ENCODE results near the gene RNF113B. TPM values are rescaled to one million over a fixed set of nuclear protein-coding genes. Genes with fewer than 3 reads are reported as not detected.

RNF113B gene
- total RNA-seq, 1 donor: not detected

DNA sequence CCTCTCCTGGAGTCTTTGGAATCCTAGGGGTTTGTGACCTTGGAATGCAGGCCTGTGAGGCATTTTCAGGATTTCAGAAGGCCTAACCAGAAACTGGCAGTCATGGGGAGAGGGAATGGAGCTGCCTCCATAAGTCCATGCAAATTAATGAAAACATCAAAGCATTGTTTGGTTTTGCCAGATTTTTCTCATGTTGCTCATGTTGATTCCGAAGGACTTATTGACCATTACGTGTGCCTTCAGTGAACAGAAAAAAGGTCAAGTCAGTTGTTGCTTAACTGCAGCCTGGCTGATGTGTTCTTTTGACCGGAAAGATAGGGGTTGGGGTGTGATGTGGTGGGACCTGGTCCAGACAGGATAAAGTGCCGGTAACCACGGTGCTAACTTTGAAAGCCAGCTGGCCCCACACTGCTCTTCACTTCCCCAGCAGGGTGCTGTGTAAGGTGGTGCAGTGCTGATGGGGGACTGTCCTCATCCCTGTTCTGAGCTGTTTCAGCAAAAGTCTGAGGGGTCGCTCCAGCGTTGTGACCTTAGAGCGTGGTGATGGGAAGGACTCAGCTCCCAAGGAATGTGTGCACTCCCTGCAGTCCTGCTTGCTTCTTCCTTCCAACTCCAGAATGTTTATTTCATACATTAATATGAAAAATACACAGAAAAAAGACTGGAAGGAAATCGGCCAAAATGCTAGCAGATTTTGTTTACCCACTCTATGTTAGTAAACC lies 3.5 kb downstream of the RNF113B start:
- H3K4me3 ChIP-seq (ENCODE audit: low read depth, low read length): no peak overlapping the region
- DNase-seq (ENCODE audit: low read depth): peak; percentile 90
- TF ChIP-seq, protein P1, sequence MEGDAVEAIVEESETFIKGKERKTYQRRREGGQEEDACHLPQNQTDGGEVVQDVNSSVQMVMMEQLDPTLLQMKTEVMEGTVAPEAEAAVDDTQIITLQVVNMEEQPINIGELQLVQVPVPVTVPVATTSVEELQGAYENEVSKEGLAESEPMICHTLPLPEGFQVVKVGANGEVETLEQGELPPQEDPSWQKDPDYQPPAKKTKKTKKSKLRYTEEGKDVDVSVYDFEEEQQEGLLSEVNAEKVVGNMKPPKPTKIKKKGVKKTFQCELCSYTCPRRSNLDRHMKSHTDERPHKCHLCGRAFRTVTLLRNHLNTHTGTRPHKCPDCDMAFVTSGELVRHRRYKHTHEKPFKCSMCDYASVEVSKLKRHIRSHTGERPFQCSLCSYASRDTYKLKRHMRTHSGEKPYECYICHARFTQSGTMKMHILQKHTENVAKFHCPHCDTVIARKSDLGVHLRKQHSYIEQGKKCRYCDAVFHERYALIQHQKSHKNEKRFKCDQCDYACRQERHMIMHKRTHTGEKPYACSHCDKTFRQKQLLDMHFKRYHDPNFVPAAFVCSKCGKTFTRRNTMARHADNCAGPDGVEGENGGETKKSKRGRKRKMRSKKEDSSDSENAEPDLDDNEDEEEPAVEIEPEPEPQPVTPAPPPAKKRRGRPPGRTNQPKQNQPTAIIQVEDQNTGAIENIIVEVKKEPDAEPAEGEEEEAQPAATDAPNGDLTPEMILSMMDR (IDR thresholded peaks at IDR 0.05; ENCODE audit: insufficient read depth, low read length): no peak

DNA sequence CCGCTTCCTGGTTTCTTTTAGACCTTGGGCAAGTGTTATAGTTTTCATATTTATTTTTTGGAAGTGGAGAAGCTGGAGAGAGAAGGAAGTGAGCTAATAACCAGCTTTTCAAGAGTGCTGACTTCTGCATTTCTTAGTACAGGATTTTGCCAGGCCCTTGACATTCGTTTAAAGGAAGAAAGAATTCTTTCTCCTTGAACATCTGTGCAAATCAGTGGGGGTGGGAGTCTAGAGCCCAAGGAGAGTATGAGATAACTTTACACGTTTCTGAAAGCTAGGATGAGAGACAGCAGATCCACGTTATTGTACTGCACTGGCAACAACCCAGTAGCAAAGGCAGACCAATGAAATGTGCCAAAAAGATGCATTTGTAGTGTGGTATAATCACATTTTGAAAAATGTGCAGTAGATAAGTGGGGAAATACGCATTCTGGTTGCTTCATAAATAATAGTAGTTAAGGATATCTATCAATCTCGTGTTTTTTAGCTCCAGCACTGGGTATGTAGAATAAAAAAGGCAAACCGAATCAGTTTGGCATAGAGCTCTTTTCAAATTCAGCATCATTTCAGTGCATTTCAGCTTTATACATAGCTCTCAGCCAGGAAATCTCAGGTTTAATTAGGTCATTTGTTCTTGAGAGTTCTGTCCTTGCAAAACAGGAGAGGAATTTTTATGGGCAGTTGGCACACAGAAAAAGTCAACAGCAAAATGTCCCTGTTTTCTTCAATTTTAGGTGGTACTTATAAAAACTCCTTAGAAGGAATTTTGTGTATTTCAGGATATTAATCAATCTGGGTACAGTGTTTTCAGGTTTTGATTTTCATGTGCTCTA lies 4.3 kb downstream of the RNF113B start:
- TF ChIP-seq, protein P1 (IDR thresholded peaks at IDR 0.05; ENCODE audit: insufficient read depth, low read length): no peak
- no peak overlapping the region for H3K4me3 ChIP-seq (ENCODE audit: low read depth, low read length)
- DNase-seq (ENCODE audit: low read depth): peak; percentile 41

DNA sequence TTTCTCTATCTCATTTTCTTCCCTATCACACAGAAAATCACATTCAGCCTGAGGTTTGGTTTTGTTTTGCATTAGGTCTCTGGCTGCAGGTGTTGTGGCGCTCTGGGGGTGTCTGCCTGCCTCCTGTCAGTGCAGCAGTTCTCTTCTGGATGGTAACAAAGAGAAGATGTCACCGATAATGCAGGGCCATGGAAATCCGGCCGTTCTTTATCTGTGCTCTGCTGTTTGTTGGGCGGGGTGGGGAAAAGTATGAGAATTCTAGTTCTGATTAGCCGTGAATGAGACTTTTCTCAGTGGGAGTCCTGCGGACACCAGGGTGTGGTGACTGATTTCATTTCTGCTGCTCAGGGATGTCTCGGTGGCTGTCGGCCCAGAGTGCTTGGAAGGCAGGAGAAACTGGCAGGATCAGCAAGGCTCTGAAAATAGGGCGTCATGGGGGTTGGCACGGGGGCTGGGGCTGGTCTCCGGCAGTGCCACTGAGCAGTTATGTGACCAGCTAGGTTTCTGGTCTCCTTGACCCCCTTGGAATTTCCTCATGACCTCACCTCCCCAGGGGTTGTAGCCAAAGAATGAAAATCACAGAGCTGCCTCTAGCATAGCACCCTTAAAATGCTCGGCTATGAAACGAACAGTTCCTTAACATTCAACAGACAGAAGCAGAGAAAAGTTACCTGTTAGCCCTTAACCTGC lies 5.0 kb downstream of the RNF113B start:
- TF ChIP-seq, protein P1 (IDR thresholded peaks at IDR 0.05; ENCODE audit: insufficient read depth, low read length): no peak
- DNase-seq (ENCODE audit: low read depth): peak; percentile 50
- peak overlapping the region; percentile 9 for H3K4me3 ChIP-seq (ENCODE audit: low read depth, low read length)

DNA sequence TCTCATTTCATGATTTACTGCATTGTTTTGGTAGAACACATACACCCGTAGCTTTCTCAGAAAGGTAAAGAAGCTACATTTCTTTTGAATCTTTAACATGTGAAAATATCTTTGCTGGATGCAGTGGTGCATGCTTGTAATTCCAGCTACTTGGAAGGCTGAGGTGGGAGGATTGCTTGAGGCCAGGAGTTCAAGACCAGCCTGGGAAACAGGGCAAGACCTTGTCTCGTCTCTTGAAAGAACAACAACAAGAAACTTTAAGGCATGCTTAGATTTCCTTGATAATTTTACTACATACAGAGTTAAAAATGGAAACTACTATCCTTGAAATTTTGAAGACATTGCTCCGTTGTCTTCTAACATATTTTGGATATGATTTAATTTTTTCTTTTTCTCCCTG lies 7.7 kb downstream of the RNF113B start:
- DNase-seq (ENCODE audit: low read depth): no peak

DNA sequence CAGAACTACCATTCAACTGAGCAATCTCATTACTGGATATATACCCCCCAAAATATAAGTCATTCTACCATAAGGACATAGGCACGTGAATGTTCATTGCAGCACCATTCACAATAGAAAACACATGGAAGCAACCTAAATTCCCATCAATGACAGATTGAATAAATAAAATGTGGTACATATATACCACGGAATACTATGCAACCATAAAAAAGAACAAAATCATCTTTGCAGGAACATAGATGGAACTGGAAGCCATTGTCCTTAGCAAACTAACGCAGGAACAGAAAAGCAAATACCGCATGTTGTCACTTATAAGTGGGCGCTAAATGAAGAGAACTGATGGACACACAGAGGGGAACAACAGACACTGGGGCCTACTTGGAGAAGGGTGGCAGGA lies 14.1 kb downstream of the RNF113B start:
- DNase-seq (ENCODE audit: low read depth): no peak
- TF ChIP-seq, protein P1 (IDR thresholded peaks at IDR 0.05; ENCODE audit: insufficient read depth, low read length): no peak

More for the DNA sequence above, 7.7 kb downstream of the RNF113B start:
- no peak overlapping the region for H3K4me3 ChIP-seq (ENCODE audit: low read depth, low read length)
- TF ChIP-seq, protein P1 (IDR thresholded peaks at IDR 0.05; ENCODE audit: insufficient read depth, low read length): no peak

DNA sequence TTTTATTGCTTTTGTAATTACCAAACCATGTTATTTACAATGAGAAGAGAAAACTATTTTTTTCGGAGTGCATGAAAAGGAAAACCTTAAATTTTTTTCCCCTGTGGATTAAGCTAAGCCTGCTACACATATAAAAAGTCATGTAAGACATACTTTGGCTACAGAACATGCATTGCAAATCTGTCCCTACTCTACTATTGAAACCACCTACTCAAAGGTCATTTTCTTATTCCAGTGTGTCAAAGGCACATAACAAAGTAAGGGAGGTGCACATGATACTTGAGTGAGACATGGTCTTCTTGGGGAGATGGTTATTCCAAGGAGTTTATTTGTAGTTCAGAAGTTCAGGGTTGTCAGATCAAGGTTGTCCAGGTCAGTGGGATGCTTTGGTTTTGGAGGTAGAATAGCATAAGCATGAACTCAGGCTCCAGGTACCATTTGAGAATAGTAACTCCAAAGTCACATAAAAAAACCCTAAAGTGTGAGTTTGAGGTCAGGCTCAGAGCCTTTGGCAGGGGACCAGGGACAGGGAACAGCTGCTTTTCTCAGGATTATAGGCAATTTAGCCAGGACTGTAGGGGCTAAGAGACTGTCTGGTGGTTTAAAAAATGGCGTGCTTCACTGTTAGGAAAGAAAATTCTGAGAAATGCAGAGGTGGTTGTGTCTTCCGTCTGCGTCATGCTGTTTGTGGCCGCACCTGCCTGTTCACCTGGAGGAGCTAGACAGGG lies 18.7 kb downstream of the RNF113B start:
- no peak for DNase-seq (ENCODE audit: low read depth)
- TF ChIP-seq, protein P1 (IDR thresholded peaks at IDR 0.05; ENCODE audit: insufficient read depth, low read length): no peak

More for the DNA sequence above, 14.1 kb downstream of the RNF113B start:
- H3K4me3 ChIP-seq (ENCODE audit: low read depth, low read length): no peak overlapping the region

More for the DNA sequence above, 18.7 kb downstream of the RNF113B start:
- no peak overlapping the region for H3K4me3 ChIP-seq (ENCODE audit: low read depth, low read length)

Measured in fibroblast of the aortic adventitia (primary cell).